ENCODE data around the gene ARNT2.

Gene ARNT2

GRCh38 chr15:80554560-80554959 lies 150.4 kb downstream of the ARNT2 start:
- in situ Hi-C loops (cut with HindIII; ENCODE audit: low sequenced_read_pairs): loop anchor here (25.0 kb wide), 1 partner anchor 233 kb away; the partner anchor contains the start of gene CEMIP
- no peak overlapping the region for H3K4me3 ChIP-seq (ENCODE audit: low read depth, low read length)
- no peak for DNase-seq (ENCODE audit: low read depth)
- no peak for TF ChIP-seq CTCF (IDR thresholded peaks at IDR 0.05; ENCODE audit: low read depth, low read length, missing control alignments)

- DNase-seq (ENCODE audit: low read depth): no peak
- TF ChIP-seq CTCF (IDR thresholded peaks at IDR 0.05; ENCODE audit: low read depth, low read length, missing control alignments): no peak
- H3K4me3 ChIP-seq (ENCODE audit: low read depth, low read length): no peak overlapping the region
- in situ Hi-C loops (cut with HindIII; ENCODE audit: low sequenced_read_pairs): loop anchor here (25.0 kb wide), 1 partner anchor 230 kb away; the partner anchor contains the start of gene CEMIP
Measured at GRCh38 chr15:80556694-80557367, 152.6 kb downstream of the ARNT2 start.

- in situ Hi-C loops (cut with HindIII; ENCODE audit: low sequenced_read_pairs): loop anchor here (25.0 kb wide), 1 partner anchor 230 kb away; the partner anchor contains the start of gene CEMIP
- no peak overlapping the region for H3K4me3 ChIP-seq (ENCODE audit: low read depth, low read length)
- DNase-seq (ENCODE audit: low read depth): no peak
- no peak for TF ChIP-seq CTCF (IDR thresholded peaks at IDR 0.05; ENCODE audit: low read depth, low read length, missing control alignments)
Measured at GRCh38 chr15:80557441-80558234, 153.5 kb downstream of the ARNT2 start.

- DNase-seq (ENCODE audit: low read depth): no peak
- H3K4me3 ChIP-seq (ENCODE audit: low read depth, low read length): no peak overlapping the region
- in situ Hi-C loops (cut with HindIII; ENCODE audit: low sequenced_read_pairs): loop anchor here (25.0 kb wide), 1 partner anchor 229 kb away; the partner anchor contains the start of gene CEMIP
- no peak for TF ChIP-seq CTCF (IDR thresholded peaks at IDR 0.05; ENCODE audit: low read depth, low read length, missing control alignments)
Measured at GRCh38 chr15:80558631-80559319, 154.6 kb downstream of the ARNT2 start.

- DNase-seq (ENCODE audit: low read depth): no peak
- in situ Hi-C loops (cut with HindIII; ENCODE audit: low sequenced_read_pairs): loop anchor here (25.0 kb wide), 1 partner anchor 228 kb away; the partner anchor contains the start of gene CEMIP
- H3K4me3 ChIP-seq (ENCODE audit: low read depth, low read length): no peak overlapping the region
- TF ChIP-seq CTCF (IDR thresholded peaks at IDR 0.05; ENCODE audit: low read depth, low read length, missing control alignments): no peak
Measured at GRCh38 chr15:80559320-80559693, 155.1 kb downstream of the ARNT2 start.

GRCh38 chr15:80559761-80560160 lies 155.6 kb downstream of the ARNT2 start:
- H3K4me3 ChIP-seq (ENCODE audit: low read depth, low read length): no peak overlapping the region
- no peak for TF ChIP-seq CTCF (IDR thresholded peaks at IDR 0.05; ENCODE audit: low read depth, low read length, missing control alignments)
- no peak for DNase-seq (ENCODE audit: low read depth)
- in situ Hi-C loops (cut with HindIII; ENCODE audit: low sequenced_read_pairs): loop anchor here (25.0 kb wide), 1 partner anchor 228 kb away; the partner anchor contains the start of gene CEMIP

Measured in astrocyte of the cerebellum (primary cell).